Neural cell (in vitro differentiated cells): ENCODE measurements around the gene NCOA3. TPM values are rescaled to one million over a fixed set of nuclear protein-coding genes. Genes with fewer than 3 reads are reported as not detected.

Source experiments
- H2AFZ ChIP-seq: fragments of 200-600, 300-800 bp; sonication (generic), shearing (Covaris generic); 2 replicates; pipeline ENCODE4 v1.6.0; 2014; ENCODE audit warnings: low read depth, mild to moderate bottlenecking, antibody characterized with exemption, low read length, moderate library complexity
- H3F3A ChIP-seq: fragments of 200-600 bp; shearing (Covaris generic); 2 replicates; pipeline ENCODE4 v1.6.1; 2016; ENCODE audit warnings: mild to moderate bottlenecking, moderate library complexity, mixed read lengths, antibody characterized with exemption, low read length; ENCODE audit not compliant: insufficient read depth, poor library complexity, severe bottlenecking
- H3K27ac ChIP-seq: fragments of 200-600, 300-800 bp; sonication (generic), shearing (Covaris generic); 2 replicates; pipeline ENCODE4 v1.5.1; 2014; ENCODE audit warnings: mild to moderate bottlenecking, low read length, moderate library complexity
- H3K27me3 ChIP-seq: fragments of 300-800, 200-600 bp; sonication (generic), shearing (Covaris generic); 2 replicates; pipeline ENCODE4 v1.6.0; 2014; ENCODE audit warnings: mild to moderate bottlenecking, low read depth, low read length, moderate library complexity; ENCODE audit not compliant: insufficient read depth
- H3K36me3 ChIP-seq: fragments of 300-800, 200-600 bp; sonication (generic), shearing (Covaris generic); 2 replicates; pipeline ENCODE4 v1.5.1; 2014; ENCODE audit warnings: mild to moderate bottlenecking, antibody characterized with exemption, low read length, moderate library complexity; ENCODE audit not compliant: insufficient read depth
- H3K4me2 ChIP-seq: fragments of 300-800, 200-600 bp; sonication (generic), shearing (Covaris generic); 2 replicates; pipeline ENCODE4 v1.6.0; 2014; ENCODE audit warnings: mild to moderate bottlenecking, low read length
- H3K4me3 ChIP-seq: fragments of 300-800, 200-600 bp; sonication (generic), shearing (Covaris generic); 2 replicates; pipeline ENCODE4 v1.5.1; 2014; ENCODE audit warnings: mild to moderate bottlenecking, low read length, moderate library complexity
- H3K79me2 ChIP-seq: fragments of 200-600 bp; shearing (Covaris generic); replicated peaks from 2 replicates; pipeline ENCODE4 v1.6.0; 2014; ENCODE audit warnings: mild to moderate bottlenecking, low read length, moderate library complexity; ENCODE audit not compliant: insufficient read depth
- H3K9ac ChIP-seq: fragments of 300-800, 200-600 bp; sonication (generic), shearing (Covaris generic); 2 replicates; pipeline ENCODE4 v1.6.1; 2016; ENCODE audit warnings: mild to moderate bottlenecking, low read length, mixed read lengths
- H3K9me2 ChIP-seq: fragments of 200-600 bp; shearing (Covaris generic); 2 replicates; pipeline ENCODE4 v1.6.1; 2016; ENCODE audit warnings: mild to moderate bottlenecking, low read length, mixed read lengths; ENCODE audit not compliant: insufficient read depth
- H3K9me3 ChIP-seq: fragments of 200-600, 300-800 bp; sonication (generic), shearing (Covaris generic); 2 replicates; pipeline ENCODE4 v1.6.1; 2016; ENCODE audit warnings: mild to moderate bottlenecking, mixed run types, low read length, moderate library complexity, mixed read lengths
- H4K20me1 ChIP-seq: fragments of 200-600 bp; shearing (Covaris generic); 2 replicates; pipeline ENCODE4 v1.6.1; 2016; ENCODE audit warnings: mild to moderate bottlenecking, mixed run types; ENCODE audit not compliant: insufficient read depth
- EP300 ChIP-seq: fragments of 450-650 bp; conservative IDR thresholded peaks from 2 replicates; pipeline ENCODE4 v1.6.1; 2014; ENCODE audit warnings: antibody characterized with exemption, mild to moderate bottlenecking, moderate library complexity; ENCODE audit not compliant: poor library complexity, severe bottlenecking
- EZH2 ChIP-seq: fragments of 200-600, 300-800 bp; shearing (Covaris generic), sonication (generic); IDR thresholded peaks from 2 replicates; pipeline ENCODE4 v1.6.1; 2014; ENCODE audit warnings: antibody characterized with exemption, low read length, borderline replicate concordance, mild to moderate bottlenecking; ENCODE audit not compliant: insufficient read depth, poor library complexity, severe bottlenecking
- MXI1 ChIP-seq: fragments of 450-650 bp; conservative IDR thresholded peaks from 2 replicates; pipeline ENCODE4 v1.6.1; 2014; ENCODE audit warnings: antibody characterized with exemption, mild to moderate bottlenecking; ENCODE audit not compliant: poor library complexity, severe bottlenecking
- POLR2AphosphoS5 ChIP-seq: IDR thresholded peaks from 2 replicates; pipeline ENCODE4 v1.6.1; 2012
- RAD21 ChIP-seq: fragments of 450-650 bp; conservative IDR thresholded peaks from 2 replicates; pipeline ENCODE4 v1.6.1; 2014; ENCODE audit warnings: antibody characterized with exemption, mild to moderate bottlenecking, moderate library complexity
- SMC3 ChIP-seq: fragments of 450-650 bp; conservative IDR thresholded peaks from 2 replicates; pipeline ENCODE4 v1.6.1; 2014; ENCODE audit warnings: antibody characterized with exemption, mild to moderate bottlenecking, moderate library complexity; ENCODE audit not compliant: poor library complexity
- TAF1 ChIP-seq: IDR thresholded peaks from 2 replicates; pipeline ENCODE4 v1.6.1; 2012; ENCODE audit warnings: low read depth
- polyA plus RNA-seq: library from polyadenylated mRNA; depleted of rRNA; stranded (reverse); fragments of >200 nt; gene quantifications from 2 replicates; pipeline ENCODE4 v1.2.3, GENCODE V29; 2014
- TF ChIP-seq, protein P1 (sequence below): IDR thresholded peaks from 2 replicates; pipeline ENCODE4 v1.6.1; 2012; ENCODE audit warnings: borderline replicate concordance
- TF ChIP-seq, protein P2 (sequence below): fragments of 450-650 bp; IDR thresholded peaks from 2 replicates; pipeline ENCODE4 v1.5.1; 2014; ENCODE audit warnings: antibody characterized with exemption, mild to moderate bottlenecking, moderate library complexity; ENCODE audit not compliant: poor library complexity, severe bottlenecking

The NCOA3 gene
- polyA plus RNA-seq, 1 donor from 2014 or later, result 14.2 TPM

DNA sequence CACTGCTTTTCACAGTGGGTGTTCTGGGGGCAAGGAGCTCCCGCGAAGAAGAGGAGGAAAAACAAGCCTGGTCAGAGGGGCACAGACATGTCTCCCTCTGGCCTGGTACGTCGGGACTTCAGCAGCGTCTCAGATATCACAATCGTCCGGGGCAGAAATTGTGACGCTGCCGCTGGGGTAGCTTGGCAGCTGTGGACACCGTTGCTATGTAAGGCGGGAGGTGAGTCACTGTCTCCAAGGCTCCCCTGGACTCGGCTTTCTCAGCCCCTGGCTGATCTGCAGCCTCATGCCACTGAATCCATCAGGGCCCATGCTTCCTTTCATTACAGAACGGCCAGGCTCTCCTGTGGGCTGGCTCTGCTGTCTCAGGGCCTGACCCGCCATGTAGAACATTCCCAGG lies 184.9 kb downstream of the NCOA3 start:
- Histone ChIP-seq H2AFZ (no peak overlapping the region), H3K4me2 (no peak overlapping the region), H3K79me2 (no peaks in the 10 kb centered on the region), H3K9me3 (peaks cover 8% of the 10 kb centered on the region), H3F3A (no peaks in the 10 kb centered on the region), H4K20me1 (no peaks in the 10 kb centered on the region), H3K9me2 (no peaks in the 10 kb centered on the region), H3K27ac (no peak overlapping the region), H3K27me3 (no peaks in the 10 kb centered on the region), H3K9ac (no peak overlapping the region), H3K36me3 (no peaks in the 10 kb centered on the region), H3K4me3 (no peak overlapping the region)
- TF ChIP-seq MXI1 (no peak), EZH2 (no peak), EP300 (no peak), POLR2AphosphoS5 (no peak), TAF1 (no peak), RAD21 (no peak), SMC3 (no peak)
- TF ChIP-seq, protein P1, sequence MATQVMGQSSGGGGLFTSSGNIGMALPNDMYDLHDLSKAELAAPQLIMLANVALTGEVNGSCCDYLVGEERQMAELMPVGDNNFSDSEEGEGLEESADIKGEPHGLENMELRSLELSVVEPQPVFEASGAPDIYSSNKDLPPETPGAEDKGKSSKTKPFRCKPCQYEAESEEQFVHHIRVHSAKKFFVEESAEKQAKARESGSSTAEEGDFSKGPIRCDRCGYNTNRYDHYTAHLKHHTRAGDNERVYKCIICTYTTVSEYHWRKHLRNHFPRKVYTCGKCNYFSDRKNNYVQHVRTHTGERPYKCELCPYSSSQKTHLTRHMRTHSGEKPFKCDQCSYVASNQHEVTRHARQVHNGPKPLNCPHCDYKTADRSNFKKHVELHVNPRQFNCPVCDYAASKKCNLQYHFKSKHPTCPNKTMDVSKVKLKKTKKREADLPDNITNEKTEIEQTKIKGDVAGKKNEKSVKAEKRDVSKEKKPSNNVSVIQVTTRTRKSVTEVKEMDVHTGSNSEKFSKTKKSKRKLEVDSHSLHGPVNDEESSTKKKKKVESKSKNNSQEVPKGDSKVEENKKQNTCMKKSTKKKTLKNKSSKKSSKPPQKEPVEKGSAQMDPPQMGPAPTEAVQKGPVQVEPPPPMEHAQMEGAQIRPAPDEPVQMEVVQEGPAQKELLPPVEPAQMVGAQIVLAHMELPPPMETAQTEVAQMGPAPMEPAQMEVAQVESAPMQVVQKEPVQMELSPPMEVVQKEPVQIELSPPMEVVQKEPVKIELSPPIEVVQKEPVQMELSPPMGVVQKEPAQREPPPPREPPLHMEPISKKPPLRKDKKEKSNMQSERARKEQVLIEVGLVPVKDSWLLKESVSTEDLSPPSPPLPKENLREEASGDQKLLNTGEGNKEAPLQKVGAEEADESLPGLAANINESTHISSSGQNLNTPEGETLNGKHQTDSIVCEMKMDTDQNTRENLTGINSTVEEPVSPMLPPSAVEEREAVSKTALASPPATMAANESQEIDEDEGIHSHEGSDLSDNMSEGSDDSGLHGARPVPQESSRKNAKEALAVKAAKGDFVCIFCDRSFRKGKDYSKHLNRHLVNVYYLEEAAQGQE, result no peak
- TF ChIP-seq, protein P2, sequence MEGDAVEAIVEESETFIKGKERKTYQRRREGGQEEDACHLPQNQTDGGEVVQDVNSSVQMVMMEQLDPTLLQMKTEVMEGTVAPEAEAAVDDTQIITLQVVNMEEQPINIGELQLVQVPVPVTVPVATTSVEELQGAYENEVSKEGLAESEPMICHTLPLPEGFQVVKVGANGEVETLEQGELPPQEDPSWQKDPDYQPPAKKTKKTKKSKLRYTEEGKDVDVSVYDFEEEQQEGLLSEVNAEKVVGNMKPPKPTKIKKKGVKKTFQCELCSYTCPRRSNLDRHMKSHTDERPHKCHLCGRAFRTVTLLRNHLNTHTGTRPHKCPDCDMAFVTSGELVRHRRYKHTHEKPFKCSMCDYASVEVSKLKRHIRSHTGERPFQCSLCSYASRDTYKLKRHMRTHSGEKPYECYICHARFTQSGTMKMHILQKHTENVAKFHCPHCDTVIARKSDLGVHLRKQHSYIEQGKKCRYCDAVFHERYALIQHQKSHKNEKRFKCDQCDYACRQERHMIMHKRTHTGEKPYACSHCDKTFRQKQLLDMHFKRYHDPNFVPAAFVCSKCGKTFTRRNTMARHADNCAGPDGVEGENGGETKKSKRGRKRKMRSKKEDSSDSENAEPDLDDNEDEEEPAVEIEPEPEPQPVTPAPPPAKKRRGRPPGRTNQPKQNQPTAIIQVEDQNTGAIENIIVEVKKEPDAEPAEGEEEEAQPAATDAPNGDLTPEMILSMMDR, result no peak

DNA sequence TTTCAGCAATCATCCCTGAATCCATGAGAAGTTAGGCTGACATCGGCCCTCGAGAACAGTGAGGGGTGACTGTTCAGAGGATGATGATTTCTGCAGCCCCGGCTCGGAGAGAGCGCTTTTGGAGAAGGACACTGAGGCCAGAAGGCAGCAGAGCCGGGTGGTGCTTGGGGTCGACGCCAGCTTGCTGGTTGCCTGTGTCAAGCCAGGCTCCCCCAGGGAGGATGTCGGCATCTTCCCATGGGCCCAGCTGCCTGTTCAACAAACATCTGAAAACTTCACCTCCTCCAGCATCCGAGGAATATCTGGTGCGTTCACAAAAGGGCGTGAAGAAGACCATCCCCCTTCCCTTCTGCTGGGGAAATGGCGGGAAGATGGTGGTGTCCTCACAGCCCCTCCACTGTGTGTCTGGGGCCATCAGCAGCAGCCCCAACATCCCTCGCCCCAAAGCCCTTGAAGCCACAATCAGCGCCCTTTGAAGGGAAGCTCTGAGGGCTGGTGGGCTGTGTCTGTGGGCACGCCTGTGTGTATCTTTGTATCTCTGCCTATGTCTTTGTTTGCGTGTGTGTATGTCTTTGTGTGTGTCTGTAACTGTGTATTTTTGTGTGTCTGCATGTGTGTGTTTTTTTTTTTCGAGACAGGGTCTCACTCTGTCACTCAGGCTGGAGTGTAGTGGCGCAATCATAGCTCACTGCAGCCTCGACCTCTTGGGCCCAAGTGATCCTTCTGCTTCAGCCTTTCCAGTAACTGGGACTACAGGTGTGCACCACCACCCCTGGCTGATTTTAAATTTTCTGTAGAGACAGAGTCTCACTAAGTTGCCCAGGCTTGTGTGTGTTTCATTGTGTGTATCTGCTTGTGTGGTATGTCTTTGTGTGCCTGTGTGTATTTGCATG lies 185.7 kb downstream of the NCOA3 start:
- no peaks in the 10 kb centered on the region for H3F3A ChIP-seq
- no peaks in the 10 kb centered on the region for H4K20me1 ChIP-seq
- TF ChIP-seq RAD21 (no peak), SMC3 (no peak), MXI1 (no peak), EZH2 (no peak), TAF1 (no peak), EP300 (no peak), POLR2AphosphoS5 (no peak)
- TF ChIP-seq, protein P2, result no peak
- TF ChIP-seq, protein P1, result no peak
- no peaks in the 10 kb centered on the region for H3K9me2 ChIP-seq
- H3K27me3 ChIP-seq, result no peaks in the 10 kb centered on the region
- H3K4me2 ChIP-seq, result no peak overlapping the region
- H3K4me3 ChIP-seq, result no peak overlapping the region
- no peaks in the 10 kb centered on the region for H3K36me3 ChIP-seq
- no peak overlapping the region for H3K9ac ChIP-seq
- no peak overlapping the region for H3K27ac ChIP-seq
- H3K79me2 ChIP-seq, result no peaks in the 10 kb centered on the region
- peaks cover 15% of the 10 kb centered on the region for H3K9me3 ChIP-seq
- H2AFZ ChIP-seq, result no peak overlapping the region
